T-helper 1 cell treated with Interleukin-12 subunit alpha and Interleukin-12 subunit beta and Interleukin-4 antibody, amounts not matched to agents 30 μg/mL and 1 μg/mL, for 36 hours (primary cell): ENCODE results near the gene RFX3.
A peak's percentile ranks its signal among the peaks of the same experiment; 100 is the strongest.

ENCODE experiments used
- H3K27ac Mint-ChIP-seq: one replicate; pipeline ENCODE4 v1.8.0; 2021; ENCODE audit warnings: mild to moderate bottlenecking, mixed read lengths
- H3K27me3 Mint-ChIP-seq: one replicate; pipeline ENCODE4 v1.8.0; 2021; ENCODE audit warnings: low read depth, mixed read lengths
- H3K36me3 Mint-ChIP-seq: one replicate; pipeline ENCODE4 v1.8.0; 2021; ENCODE audit warnings: low read depth, mixed read lengths
- H3K4me1 Mint-ChIP-seq: one replicate; pipeline ENCODE4 v1.8.0; 2021; ENCODE audit warnings: low read depth, mixed read lengths
- H3K4me3 Mint-ChIP-seq: one replicate; pipeline ENCODE4 v1.8.0; 2021; ENCODE audit warnings: mild to moderate bottlenecking, moderate library complexity, mixed read lengths
- H3K9me3 Mint-ChIP-seq: one replicate; pipeline ENCODE4 v1.8.0; 2021; ENCODE audit warnings: mixed read lengths

Gene RFX3

DNA sequence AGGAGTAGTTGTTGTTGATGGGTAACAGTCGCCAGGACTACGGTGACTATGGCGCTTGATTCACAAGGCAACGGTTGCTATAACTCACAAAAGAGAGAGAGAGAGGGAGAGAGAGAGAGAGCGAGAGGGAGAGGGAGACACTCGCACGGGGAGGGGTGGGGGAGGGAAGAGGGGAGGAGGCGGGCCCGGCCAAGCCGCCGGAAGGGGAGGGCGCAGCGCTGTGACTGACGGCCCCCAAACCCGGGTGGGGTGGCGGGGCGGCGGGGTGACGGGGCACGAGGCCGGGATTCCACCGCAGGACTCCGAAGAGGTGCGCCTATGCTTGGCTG lies at the start of gene RFX3:
RFX3 (minus strand) TSS at position 166 of the 329 bp plus-strand sequence. CDS start 130,413 bp downstream, outside the sequence.
- H3K27me3 Mint-ChIP-seq: no peaks in the 10 kb centered on the region
- no peaks in the 10 kb centered on the region for H3K9me3 Mint-ChIP-seq
- H3K4me3 Mint-ChIP-seq: peak within 1 kb of the TSS; percentile 95
- H3K36me3 Mint-ChIP-seq: peaks cover 9% of the 10 kb centered on the region
- H3K4me1 Mint-ChIP-seq: peaks cover 49% of the 10 kb centered on the region
- H3K27ac Mint-ChIP-seq: peak within 1 kb of the TSS; percentile 98

DNA sequence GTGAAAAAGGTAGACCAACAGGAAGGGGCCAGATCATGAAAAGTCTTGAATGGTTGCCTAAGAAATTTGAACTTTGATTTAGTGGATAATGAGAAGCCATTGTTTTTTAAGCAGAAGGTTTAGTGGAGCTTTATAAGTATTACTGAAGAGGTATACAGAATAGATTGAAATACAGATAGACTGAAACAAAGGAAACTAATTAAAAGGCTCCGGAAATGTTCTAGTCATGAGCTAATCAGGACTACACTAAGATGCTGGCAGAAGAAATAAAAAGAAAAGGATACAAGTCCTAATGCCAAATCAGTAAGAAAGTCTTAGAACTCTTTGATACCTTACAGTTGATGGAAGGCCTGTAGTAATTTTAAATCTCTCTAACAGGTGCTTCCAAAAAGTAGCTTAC lies 45.7 kb upstream of the RFX3 start:
- H3K36me3 Mint-ChIP-seq: no peaks in the 10 kb centered on the region
- no peak overlapping the region for H3K4me3 Mint-ChIP-seq
- no peaks in the 10 kb centered on the region for H3K4me1 Mint-ChIP-seq
- H3K9me3 Mint-ChIP-seq: no peaks in the 10 kb centered on the region
- H3K27me3 Mint-ChIP-seq: no peaks in the 10 kb centered on the region
- no peak overlapping the region for H3K27ac Mint-ChIP-seq

DNA sequence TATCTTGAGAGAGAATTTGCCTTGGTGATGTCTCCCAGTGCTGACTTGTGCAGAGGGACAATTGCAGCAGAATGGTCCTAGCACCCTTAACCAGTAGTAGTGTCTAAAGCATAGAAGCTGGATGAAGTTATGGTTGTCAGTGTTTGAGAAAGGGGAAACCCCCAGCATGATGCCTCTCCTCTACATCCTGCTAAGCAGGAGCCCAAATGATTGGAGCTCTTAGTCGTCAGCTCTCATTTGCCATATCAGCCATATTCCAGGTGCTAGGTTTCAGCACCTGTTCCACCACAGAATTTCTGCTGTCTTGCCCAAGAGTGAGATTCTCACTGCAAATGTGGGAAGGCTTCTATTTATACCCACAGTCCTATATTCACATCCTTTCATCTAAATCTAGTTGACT lies 43.7 kb upstream of the RFX3 start:
- Mint-ChIP-seq H3K27me3 (no peaks in the 10 kb centered on the region), H3K36me3 (no peaks in the 10 kb centered on the region), H3K9me3 (no peaks in the 10 kb centered on the region), H3K4me3 (no peak overlapping the region), H3K4me1 (no peaks in the 10 kb centered on the region), H3K27ac (no peak overlapping the region)

DNA sequence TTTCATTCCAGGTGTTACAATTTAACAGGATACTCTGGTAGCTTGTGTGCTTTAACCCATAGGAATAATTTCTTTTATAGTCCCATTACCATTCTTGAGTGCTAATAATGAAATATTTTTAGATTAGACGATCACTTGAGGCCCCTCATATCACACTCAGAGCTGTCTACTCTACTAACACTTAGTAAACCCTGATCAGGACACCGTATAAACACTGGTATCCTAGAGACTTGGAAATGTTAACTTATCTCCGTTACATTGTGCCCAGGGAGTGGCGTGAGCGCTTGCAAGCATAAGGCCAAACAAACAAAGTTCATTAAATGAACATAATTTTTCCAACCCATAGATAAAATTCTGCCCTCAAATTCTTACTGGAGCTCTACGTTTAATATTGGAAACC lies 42.2 kb upstream of the RFX3 start:
- H3K36me3 Mint-ChIP-seq: no peaks in the 10 kb centered on the region
- no peaks in the 10 kb centered on the region for H3K4me1 Mint-ChIP-seq
- H3K4me3 Mint-ChIP-seq: no peak overlapping the region
- H3K27ac Mint-ChIP-seq: no peak overlapping the region
- no peaks in the 10 kb centered on the region for H3K9me3 Mint-ChIP-seq
- no peaks in the 10 kb centered on the region for H3K27me3 Mint-ChIP-seq

- Mint-ChIP-seq H3K9me3 (peaks cover 4% of the 10 kb centered on the region), H3K4me1 (no peaks in the 10 kb centered on the region), H3K27ac (no peak overlapping the region)
Observed at GRCh38 chr9:3553076-3553765, 27.4 kb upstream of the RFX3 start.

DNA sequence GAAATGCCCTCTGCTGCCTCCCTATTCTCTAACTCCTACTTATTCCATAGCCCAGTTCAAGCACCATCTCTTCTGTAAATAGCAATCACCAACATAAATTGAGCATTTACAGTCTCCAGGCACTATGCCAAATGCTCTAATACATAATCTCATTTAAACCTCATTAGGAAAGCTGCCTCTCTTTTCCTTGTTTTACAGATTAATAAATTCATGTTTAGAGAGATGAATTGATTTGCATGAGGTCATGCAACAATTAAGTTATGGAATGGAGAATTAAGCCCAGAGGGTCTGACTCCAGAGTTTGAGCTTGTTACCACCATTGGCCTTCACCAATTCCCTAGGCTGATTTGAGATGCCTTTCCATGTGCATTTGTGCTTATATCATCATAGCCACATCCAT lies 23.4 kb upstream of the RFX3 start:
- no peak overlapping the region for H3K27ac Mint-ChIP-seq
- peaks cover 6% of the 10 kb centered on the region for H3K36me3 Mint-ChIP-seq

More at GRCh38 chr9:3553076-3553765, 27.4 kb upstream of the RFX3 start:
- no peak overlapping the region for H3K4me3 Mint-ChIP-seq
- H3K27me3 Mint-ChIP-seq: no peaks in the 10 kb centered on the region
- H3K36me3 Mint-ChIP-seq: peaks cover 8% of the 10 kb centered on the region

GRCh38 chr9:3548648-3549047 lies 22.8 kb upstream of the RFX3 start:
- no peaks in the 10 kb centered on the region for H3K9me3 Mint-ChIP-seq
- H3K27me3 Mint-ChIP-seq: no peaks in the 10 kb centered on the region
- H3K27ac Mint-ChIP-seq: no peak overlapping the region
- no peaks in the 10 kb centered on the region for H3K4me1 Mint-ChIP-seq
- H3K4me3 Mint-ChIP-seq: no peak overlapping the region
- peaks cover 6% of the 10 kb centered on the region for H3K36me3 Mint-ChIP-seq

More for the DNA sequence above, 23.4 kb upstream of the RFX3 start:
- Mint-ChIP-seq H3K4me3 (no peak overlapping the region), H3K4me1 (no peaks in the 10 kb centered on the region), H3K9me3 (no peaks in the 10 kb centered on the region), H3K27me3 (no peaks in the 10 kb centered on the region)

GRCh38 chr9:3541206-3541605 lies 15.4 kb upstream of the RFX3 start:
- no peak overlapping the region for H3K27ac Mint-ChIP-seq
- H3K36me3 Mint-ChIP-seq: peaks cover 6% of the 10 kb centered on the region
- H3K9me3 Mint-ChIP-seq: peaks cover 9% of the 10 kb centered on the region
- no peak overlapping the region for H3K4me3 Mint-ChIP-seq
- peaks cover 4% of the 10 kb centered on the region for H3K4me1 Mint-ChIP-seq
- H3K27me3 Mint-ChIP-seq: no peaks in the 10 kb centered on the region

DNA sequence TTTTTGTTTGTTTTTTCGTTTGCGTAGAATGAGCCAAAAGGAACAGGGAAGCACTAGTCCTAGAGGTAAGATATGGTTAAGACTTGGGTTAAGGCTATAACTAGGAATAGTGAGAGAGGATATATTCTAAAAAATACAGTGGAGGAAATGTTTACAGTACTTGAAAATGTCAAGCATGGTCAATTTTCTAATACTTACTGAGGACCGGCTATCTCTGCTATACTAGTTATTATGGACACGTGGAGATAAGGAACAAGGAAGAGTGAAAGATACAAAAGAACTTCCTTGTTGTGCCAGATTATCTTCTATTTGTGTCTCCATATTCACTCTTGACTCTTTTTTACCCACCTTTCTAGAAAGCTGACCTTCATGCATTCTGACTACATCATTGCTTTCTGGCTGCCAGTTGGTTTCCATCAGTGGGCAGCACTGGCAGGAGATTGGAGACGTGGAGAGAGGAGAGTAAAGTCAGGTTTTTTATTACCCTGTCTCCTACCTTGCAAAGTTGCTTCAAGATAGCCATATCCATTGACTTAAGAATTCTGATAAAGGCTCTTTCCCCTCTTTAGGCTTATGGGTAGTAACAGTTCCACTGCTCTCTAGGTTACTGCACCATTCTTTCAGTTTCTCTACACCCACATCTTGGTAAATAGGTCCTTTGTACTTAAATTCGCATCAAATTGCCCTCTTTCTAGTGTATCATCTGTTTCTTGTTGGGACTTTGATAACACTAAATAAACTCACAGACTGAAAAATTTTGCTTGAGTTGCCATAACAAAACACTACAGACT lies 9.0 kb upstream of the RFX3 start:
- no peak overlapping the region for H3K4me3 Mint-ChIP-seq
- peaks cover 15% of the 10 kb centered on the region for H3K4me1 Mint-ChIP-seq
- H3K27ac Mint-ChIP-seq: no peak overlapping the region
- H3K27me3 Mint-ChIP-seq: no peaks in the 10 kb centered on the region
- H3K9me3 Mint-ChIP-seq: peaks cover 11% of the 10 kb centered on the region
- peaks cover 7% of the 10 kb centered on the region for H3K36me3 Mint-ChIP-seq

GRCh38 chr9:3532158-3532557 lies 6.4 kb upstream of the RFX3 start:
- H3K4me1 Mint-ChIP-seq: peaks cover 35% of the 10 kb centered on the region
- peaks cover 6% of the 10 kb centered on the region for H3K36me3 Mint-ChIP-seq

GRCh38 chr9:3528451-3528850 lies 2.6 kb upstream of the RFX3 start:
- no peaks in the 10 kb centered on the region for H3K9me3 Mint-ChIP-seq
- H3K27ac Mint-ChIP-seq: peak overlapping the region; percentile 98
- H3K36me3 Mint-ChIP-seq: peaks cover 8% of the 10 kb centered on the region
- H3K4me3 Mint-ChIP-seq: peak overlapping the region; percentile 85
- H3K27me3 Mint-ChIP-seq: no peaks in the 10 kb centered on the region
- peaks cover 38% of the 10 kb centered on the region for H3K4me1 Mint-ChIP-seq

More at GRCh38 chr9:3532158-3532557, 6.4 kb upstream of the RFX3 start:
- H3K9me3 Mint-ChIP-seq: peaks cover 6% of the 10 kb centered on the region
- H3K27me3 Mint-ChIP-seq: no peaks in the 10 kb centered on the region
- no peak overlapping the region for H3K27ac Mint-ChIP-seq
- no peak overlapping the region for H3K4me3 Mint-ChIP-seq

DNA sequence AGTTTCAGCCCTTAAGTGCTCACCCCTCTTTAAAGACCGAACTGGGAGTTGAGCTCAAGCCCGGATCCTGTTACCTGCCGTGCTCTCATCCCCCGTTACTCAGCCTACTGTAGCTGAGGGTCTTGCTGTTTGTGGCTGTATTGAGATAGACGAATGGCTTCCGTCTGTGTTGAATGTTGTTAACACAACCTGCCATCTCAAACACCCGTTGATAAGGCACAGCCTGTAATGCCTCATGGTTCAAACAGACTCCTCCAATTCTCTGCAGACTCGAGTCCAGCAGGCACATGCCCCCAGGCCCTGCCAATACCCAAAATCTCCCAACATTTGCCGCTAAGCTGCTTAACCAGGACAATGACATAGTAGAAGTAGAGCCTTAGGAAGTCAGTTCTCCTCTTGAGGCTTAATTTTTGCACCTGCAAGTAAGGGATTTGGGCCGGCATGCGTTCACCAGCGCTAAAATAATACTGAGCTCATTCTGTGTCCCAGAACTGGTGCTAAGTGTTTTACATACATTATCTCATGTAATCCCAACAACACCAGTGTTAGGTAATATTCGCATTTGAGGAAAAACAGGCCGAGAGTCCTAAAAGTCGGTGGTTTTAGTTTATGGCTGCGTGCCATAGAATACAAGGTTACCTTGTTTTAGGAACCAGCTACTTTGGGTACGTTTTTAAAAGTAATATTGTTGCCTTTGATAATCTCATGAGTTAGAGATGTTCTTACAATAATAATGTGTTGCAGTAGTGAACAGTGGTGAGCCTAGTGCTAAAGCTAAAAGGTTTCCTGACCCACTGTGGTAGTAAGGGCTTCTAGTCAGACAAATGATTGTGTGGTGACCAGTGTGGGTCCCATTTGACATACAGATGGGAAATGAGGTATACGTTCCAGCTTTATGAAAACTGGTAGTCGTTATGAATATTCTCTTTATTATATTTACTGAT lies 1.5 kb upstream of the RFX3 start:
- Mint-ChIP-seq H3K27ac (peak overlapping the region; percentile 98), H3K9me3 (no peaks in the 10 kb centered on the region), H3K27me3 (no peaks in the 10 kb centered on the region), H3K4me3 (peak overlapping the region; percentile 95), H3K36me3 (peaks cover 9% of the 10 kb centered on the region), H3K4me1 (peaks cover 46% of the 10 kb centered on the region)

DNA sequence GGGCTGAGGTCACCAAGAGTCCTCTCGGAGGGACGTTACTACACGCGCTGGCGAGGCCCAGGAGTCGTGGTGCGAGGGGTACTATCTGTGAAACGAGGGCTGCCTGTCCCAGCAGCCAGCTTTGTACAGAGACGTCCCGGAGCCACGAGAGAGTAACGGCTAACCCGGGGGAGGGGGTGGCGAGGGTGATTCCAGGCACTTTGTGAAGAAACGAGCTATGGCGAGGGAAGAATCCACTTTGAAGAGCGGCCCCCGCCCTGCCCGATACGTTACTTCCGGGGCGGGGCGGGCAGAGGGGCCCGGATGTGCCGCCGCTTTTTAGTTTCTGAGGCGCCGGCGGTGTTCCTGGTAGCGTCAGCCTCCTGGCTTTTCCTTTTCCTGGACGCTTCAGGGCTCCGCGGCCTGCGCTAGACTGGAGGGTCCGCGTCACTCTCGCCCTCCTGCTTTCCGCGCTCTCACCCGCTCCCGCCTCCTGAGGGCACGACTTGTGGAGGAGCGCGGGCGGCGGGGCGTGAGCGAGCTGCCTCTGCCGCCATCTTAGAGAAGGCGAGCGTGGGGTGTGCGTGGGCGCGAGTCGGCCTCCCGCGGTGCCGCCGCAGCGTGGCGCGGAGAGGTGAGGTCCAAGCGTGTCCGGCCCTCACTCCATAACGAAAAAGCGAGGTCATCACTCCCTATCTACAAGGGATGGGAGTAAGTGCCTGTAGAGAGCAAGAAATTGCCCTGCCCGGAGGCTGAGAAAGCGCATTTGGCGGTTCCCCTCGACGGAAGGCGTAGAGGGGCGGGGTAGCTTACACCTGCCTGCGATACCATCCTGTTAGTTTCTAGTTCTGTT lies 580 bp upstream of the RFX3 start:
- Mint-ChIP-seq H3K4me1 (peaks cover 49% of the 10 kb centered on the region), H3K36me3 (peaks cover 9% of the 10 kb centered on the region)

More for the DNA sequence above, 580 bp upstream of the RFX3 start:
- H3K9me3 Mint-ChIP-seq: no peaks in the 10 kb centered on the region
- no peaks in the 10 kb centered on the region for H3K27me3 Mint-ChIP-seq
- H3K27ac Mint-ChIP-seq: peak overlapping the region; percentile 98
- H3K4me3 Mint-ChIP-seq: peak overlapping the region; percentile 95
